Stimulated activated CD4-positive, alpha-beta T cell treated with anti-CD3 and anti-CD28 coated beads, Interleukin-1b, Interleukin-23, amount 100 ng/mL, for 24 hours (primary cell): ENCODE results near the gene ALG6.
"Not testable (repeated sequence)": the region's sequence is repeated elsewhere in the genome, so short reads cannot be mapped to it uniquely, and the experiment has no call there.

ENCODE experiments used
- DNase-seq, 4 experiments: peaks; one replicate each; pipeline ENCODE4 v3.0.0-alpha.2; 2020; ENCODE audit warnings: low read depth in 4 of 4, low spot score in 1 of 4

The ALG6 gene

GRCh38 chr1:63413394-63413793, 46.0 kb downstream of the ALG6 start:
- no peak for DNase-seq

DNA sequence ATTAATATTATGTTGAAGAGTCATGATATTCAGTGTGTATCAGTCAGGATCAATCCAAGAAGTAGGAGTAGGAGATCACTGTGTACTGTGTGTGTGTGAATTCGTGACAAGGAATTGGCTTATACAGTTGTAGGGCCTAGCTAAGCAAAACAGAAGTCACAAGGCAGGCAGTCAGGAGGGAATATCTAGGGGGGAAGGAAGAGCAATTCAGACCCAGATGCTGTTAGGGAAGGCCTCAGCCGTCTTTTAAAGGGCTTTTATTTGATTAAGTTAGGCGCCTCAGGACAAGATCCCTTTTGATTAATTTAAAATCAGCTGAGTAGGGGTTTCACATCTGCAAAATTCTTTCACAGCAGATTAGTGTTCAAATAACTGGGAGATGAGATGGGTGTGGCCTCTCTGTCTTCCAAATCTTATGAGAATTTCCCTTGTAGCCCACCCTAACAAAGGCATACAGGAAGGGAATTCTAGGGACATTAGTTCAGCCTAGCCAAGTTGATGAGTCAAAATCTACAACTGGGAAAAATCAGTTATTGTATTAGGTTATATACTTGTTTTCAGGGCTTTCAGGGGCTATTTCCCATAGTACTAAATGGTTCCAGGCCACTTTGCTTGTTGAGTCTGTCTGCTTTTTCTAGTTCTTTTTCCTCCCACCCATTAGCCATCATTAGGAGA, 47.4 kb downstream of the ALG6 start:
- DNase-seq = no peak

GRCh38 chr1:63418101-63418500, 50.7 kb downstream of the ALG6 start:
- no peak for DNase-seq

- not testable (repeated sequence) for DNase-seq
Measured at GRCh38 chr1:63420746-63421145, 53.3 kb downstream of the ALG6 start.

DNA sequence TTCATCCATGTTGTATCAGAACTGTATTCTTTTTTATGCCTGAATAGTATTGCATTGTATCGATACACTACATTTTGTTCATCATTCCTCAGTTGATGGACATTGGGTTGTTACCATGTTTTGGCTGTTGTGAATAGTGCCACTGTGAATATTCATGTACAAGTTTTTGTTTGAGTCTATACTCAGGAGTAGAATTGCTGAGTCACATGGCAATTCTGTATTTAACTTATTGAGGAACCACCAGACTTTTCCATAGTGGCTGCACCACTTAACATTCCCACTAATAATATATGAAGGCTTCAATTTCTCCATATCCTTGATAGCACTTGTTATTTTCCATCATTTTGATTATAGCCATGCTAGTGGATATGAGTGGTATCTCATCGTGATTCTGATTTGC, 56.2 kb downstream of the ALG6 start:
- no peak for DNase-seq

DNA sequence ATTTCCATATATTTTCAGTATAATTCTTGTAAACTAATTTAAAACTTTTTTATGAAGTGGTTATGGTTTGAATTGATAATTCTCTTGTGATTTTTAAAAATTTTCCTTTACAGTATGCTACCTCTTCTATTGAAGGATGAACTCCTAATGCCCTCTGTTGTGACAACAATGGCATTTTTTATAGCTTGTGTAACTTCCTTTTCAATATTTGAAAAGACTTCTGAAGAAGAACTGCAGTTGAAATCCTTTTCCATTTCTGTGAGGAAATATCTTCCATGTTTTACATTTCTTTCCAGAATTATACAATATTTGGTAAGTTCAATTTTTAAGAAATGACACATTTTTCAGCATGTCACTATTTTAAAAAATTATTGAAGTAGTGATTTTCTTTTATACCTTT, 61.4 kb downstream of the ALG6 start:
- DNase-seq = no peak

DNA sequence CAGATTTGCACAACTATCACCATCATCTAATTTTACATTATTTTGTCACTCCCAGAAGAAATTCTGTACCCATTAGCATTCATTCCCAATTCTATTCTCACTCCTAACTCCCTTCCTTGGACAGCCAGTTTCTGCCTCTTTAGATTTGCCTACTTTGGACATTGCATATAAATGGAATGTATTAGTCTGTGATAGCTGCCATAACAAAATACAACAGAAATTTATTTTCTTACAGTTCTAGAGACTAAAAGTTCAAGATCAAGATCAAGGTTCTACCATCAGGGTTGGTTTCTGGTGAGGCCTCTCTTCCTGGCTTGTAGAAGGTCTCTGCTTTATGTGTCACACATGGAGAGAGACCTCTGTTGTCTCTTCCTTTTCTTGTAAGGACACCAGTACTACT, 61.9 kb downstream of the ALG6 start:
- DNase-seq = no peak

DNA sequence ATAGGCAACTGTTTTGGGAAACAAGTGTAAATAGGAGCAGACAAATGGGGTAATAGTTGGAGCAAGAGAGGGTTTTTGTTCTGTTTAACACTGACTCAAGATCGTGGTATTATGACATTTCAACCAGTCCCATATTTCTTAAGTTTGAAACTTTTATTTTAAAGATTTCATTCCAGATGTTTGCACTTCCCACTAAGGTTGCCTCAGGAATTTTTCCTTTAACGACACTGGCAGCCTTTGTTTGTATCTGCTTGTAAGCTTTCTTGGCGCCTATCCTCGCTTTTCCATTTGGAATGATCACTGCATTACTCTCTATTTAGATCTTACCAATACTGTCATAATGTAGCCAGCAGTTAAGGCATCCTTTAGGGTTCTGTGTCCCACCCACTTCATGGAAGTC, 67.7 kb downstream of the ALG6 start:
- no peak for DNase-seq

- no peak for DNase-seq
Measured at GRCh38 chr1:63442141-63442475, 74.7 kb downstream of the ALG6 start.

GRCh38 chr1:63448731-63449246, 81.4 kb downstream of the ALG6 start:
- DNase-seq = no peak

DNA sequence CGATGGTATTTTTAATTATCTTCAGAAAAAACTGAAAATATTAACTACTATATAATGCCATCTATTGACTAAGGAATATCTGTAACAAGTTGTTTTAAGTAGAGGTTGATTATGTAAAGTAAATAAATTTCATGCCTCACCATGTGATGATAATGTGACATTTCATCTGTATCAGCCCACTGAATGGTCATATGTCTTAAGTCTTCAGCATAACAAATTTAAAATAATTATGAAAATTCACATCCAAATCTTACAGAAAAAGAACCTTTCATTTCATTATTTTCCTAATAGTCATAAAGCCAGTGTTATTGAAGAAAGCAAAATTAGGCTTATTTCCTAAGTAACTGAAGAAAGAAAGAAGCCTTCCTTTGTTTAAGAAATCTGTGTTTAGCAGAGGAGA, 83.0 kb downstream of the ALG6 start:
- DNase-seq = no peak

GRCh38 chr1:63453232-63453631, 85.8 kb downstream of the ALG6 start:
- no peak for DNase-seq

DNA sequence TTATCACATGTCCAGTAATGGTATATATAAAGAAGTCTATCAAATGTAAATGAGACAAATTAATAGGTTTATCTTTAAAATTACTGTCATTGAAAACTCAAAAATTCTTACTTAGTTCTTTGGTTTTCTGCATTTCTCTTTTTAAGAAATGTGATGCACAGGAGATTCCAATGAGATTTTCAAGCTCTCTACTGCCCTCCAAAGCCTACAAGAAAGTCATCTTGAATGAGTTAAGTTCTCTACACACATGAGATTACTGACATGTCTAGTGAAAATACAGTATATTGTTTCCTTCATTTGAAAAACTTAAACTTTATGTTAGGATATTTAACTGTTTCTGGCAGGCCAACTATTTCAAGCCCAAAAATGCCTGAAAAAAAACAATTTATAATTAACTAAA, 86.8 kb downstream of the ALG6 start:
- DNase-seq = no peak

- no peak for DNase-seq
Measured at GRCh38 chr1:63458750-63459149, 91.3 kb downstream of the ALG6 start.

- no peak for DNase-seq
Measured at GRCh38 chr1:63461661-63462230, 94.3 kb downstream of the ALG6 start.

DNA sequence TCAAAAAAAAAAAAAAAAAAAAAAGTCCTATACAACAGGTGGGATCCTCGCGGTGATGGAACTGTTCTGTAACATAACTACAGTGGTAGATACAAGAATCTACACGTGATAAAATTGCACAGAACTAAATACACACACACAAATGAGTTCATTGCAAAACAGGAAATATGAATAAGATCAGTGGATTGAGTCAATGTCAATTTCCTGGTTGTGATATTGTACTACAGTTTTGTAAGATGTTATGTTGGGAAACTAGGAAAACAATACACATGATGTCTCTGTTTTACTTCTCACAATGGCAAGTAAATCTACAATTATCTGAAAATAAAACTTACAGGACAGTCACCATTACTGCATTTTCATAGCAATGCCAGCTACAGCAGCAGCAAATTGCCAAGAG, 95.8 kb downstream of the ALG6 start:
- DNase-seq = no peak

GRCh38 chr1:63466181-63466580, 98.8 kb downstream of the ALG6 start:
- no peak for DNase-seq

DNA sequence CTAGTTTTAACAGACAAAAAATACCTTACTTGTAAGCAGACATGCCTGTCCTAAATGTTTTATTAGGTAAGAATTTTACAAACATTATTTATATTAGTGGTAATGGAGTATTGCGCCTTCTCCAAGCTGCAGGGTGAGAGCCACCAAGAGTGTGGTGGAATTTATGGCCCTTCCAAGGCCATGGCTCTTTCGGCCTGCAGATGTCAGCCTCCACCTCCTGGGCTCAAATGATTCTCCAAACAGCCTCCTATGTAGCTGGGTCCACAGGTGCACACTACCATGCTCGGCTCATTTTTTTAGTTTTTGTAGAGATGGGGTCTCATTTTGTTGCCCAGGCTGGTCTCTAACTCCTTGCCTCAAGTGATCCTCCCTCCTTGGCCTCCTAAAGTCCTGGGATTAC, 99.3 kb downstream of the ALG6 start:
- no peak for DNase-seq

- DNase-seq = not testable (repeated sequence)
Measured at GRCh38 chr1:63468683-63469082, 101.3 kb downstream of the ALG6 start.

DNA sequence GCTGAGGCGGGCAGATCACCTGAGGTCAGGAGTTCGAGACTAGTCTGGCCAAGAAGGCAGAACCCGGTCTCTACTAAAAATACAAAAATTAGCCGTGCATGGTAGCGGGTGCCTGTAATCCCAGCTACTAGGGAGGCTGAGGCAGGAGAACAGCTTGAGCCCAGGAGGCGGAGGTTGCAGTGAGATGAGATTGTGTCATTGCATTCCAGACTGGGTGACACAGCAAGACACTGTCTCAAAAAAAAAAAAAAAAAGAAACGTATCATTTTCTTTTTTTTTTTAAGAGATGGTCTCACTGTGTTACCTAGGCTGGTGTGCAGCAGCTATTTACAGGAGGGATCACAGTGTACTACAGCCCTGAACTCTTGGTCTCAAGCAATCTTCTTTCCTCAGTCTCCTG, 108.3 kb downstream of the ALG6 start:
- no peak for DNase-seq

GRCh38 chr1:63480057-63480456, 112.6 kb downstream of the ALG6 start:
- no peak for DNase-seq

GRCh38 chr1:63486629-63487028, 119.2 kb downstream of the ALG6 start:
- no peak for DNase-seq
